GM19455 (cell line): ENCODE data around the gene CAPN5.

Experiments
- ATAC-seq: cut with Tn5 transposase; IDR thresholded peaks from one replicate; pipeline ENCODE4 v1.9.1; 2021; ENCODE audit not compliant: unreplicated experiment

The CAPN5 gene

GRCh38 chr11:77129069-77129841 is 62.5 kb downstream of the CAPN5 start:
- no peak for ATAC-seq

- ATAC-seq: no peak
Measured at GRCh38 chr11:77129842-77130756, 63.3 kb downstream of the CAPN5 start.

- ATAC-seq: no peak
Measured at GRCh38 chr11:77130763-77131513, 64.2 kb downstream of the CAPN5 start.

- no peak for ATAC-seq
Measured at GRCh38 chr11:77131560-77131959, 64.8 kb downstream of the CAPN5 start.

GRCh38 chr11:77135069-77135468 is 68.3 kb downstream of the CAPN5 start:
- ATAC-seq: no peak

GRCh38 chr11:77136074-77136473 is 69.3 kb downstream of the CAPN5 start:
- ATAC-seq: no peak

- no peak for ATAC-seq
Measured at GRCh38 chr11:77136784-77137420, 70.1 kb downstream of the CAPN5 start.

GRCh38 chr11:77137421-77137820 is 70.7 kb downstream of the CAPN5 start:
- no peak for ATAC-seq

- ATAC-seq: no peak
Measured at GRCh38 chr11:77138106-77138649, 71.4 kb downstream of the CAPN5 start.

- no peak for ATAC-seq
Measured at GRCh38 chr11:77139201-77139600, 72.4 kb downstream of the CAPN5 start.

- no peak for ATAC-seq
Measured at GRCh38 chr11:77140231-77140851, 73.6 kb downstream of the CAPN5 start.

GRCh38 chr11:77141034-77141433 is 74.3 kb downstream of the CAPN5 start:
- no peak for ATAC-seq

GRCh38 chr11:77141475-77141874 is 74.7 kb downstream of the CAPN5 start:
- ATAC-seq: no peak

- no peak for ATAC-seq
Measured at GRCh38 chr11:77142091-77142975, 75.6 kb downstream of the CAPN5 start.

GRCh38 chr11:77143405-77144020 is 76.7 kb downstream of the CAPN5 start:
- no peak for ATAC-seq

- ATAC-seq: no peak
Measured at GRCh38 chr11:77144196-77144856, 77.6 kb downstream of the CAPN5 start.

- ATAC-seq: no peak
Measured at GRCh38 chr11:77144857-77145428, 78.2 kb downstream of the CAPN5 start.
